H9 (cell line): Measurements from ENCODE around the gene NUCB2. TPM values are rescaled to one million over a fixed set of nuclear protein-coding genes. Genes with fewer than 3 reads are reported as not detected.
A peak's percentile ranks its signal among the peaks of the same experiment; 100 is the strongest.

Experiments used
- DNase-seq: peaks from one replicate; pipeline ENCODE4 v3.0.0-alpha.2; 2017
- H2AFZ ChIP-seq: one replicate; pipeline ENCODE4 v1.6.1; 2013; ENCODE audit warnings: mild to moderate bottlenecking, low read length, control low read depth, moderate library complexity
- H2AK5ac ChIP-seq: 2 replicates; pipeline ENCODE4 v1.6.1; 2013; ENCODE audit warnings: low read length, control low read depth, mixed read lengths; ENCODE audit not compliant: insufficient read length
- H2BK120ac ChIP-seq: one replicate; pipeline ENCODE4 v1.6.1; 2013; ENCODE audit warnings: low read depth, mild to moderate bottlenecking, low read length, control low read depth, inconsistent platforms; ENCODE audit not compliant: poor library complexity, severe bottlenecking
- H2BK12ac ChIP-seq: 2 replicates; pipeline ENCODE4 v1.6.1; 2013; ENCODE audit warnings: low read length, control low read depth, mixed read lengths, low read depth; ENCODE audit not compliant: insufficient read length
- H2BK15ac ChIP-seq: 2 replicates; pipeline ENCODE4 v1.6.1; 2013; ENCODE audit warnings: low read depth, low read length, control low read depth
- H2BK20ac ChIP-seq: one replicate; pipeline ENCODE4 v1.6.1; 2013; ENCODE audit warnings: low read depth, mild to moderate bottlenecking, low read length, control low read depth, inconsistent platforms; ENCODE audit not compliant: poor library complexity, severe bottlenecking
- H2BK5ac ChIP-seq: 2 replicates; pipeline ENCODE4 v1.6.1; 2013; ENCODE audit warnings: low read length, control low read depth, mixed read lengths; ENCODE audit not compliant: insufficient read length
- H3K14ac ChIP-seq: 2 replicates; pipeline ENCODE4 v1.6.1; 2013; ENCODE audit warnings: low read length, control low read depth; ENCODE audit not compliant: insufficient read depth
- H3K18ac ChIP-seq: 2 replicates; pipeline ENCODE4 v1.6.1; 2013; ENCODE audit warnings: low read depth, mild to moderate bottlenecking, mixed read lengths, low read length, control low read depth; ENCODE audit not compliant: insufficient read length
- H3K23ac ChIP-seq: 2 replicates; pipeline ENCODE4 v1.6.1; 2013; ENCODE audit warnings: low read length, control low read depth, mixed read lengths, low read depth; ENCODE audit not compliant: insufficient read length
- H3K23me2 ChIP-seq: 2 replicates; pipeline ENCODE4 v1.6.1; 2013; ENCODE audit warnings: low read depth, mild to moderate bottlenecking, mixed read lengths, low read length, control low read depth; ENCODE audit not compliant: insufficient read length, poor library complexity, severe bottlenecking
- H3K27ac ChIP-seq: 2 replicates; pipeline ENCODE4 v1.5.1; 2013; ENCODE audit warnings: low read length, control low read depth, mixed read lengths, low read depth; ENCODE audit not compliant: insufficient read length
- H3K27me3 ChIP-seq: 2 replicates; pipeline ENCODE4 v1.6.1; 2013; ENCODE audit warnings: low read length, control low read depth, inconsistent platforms; ENCODE audit not compliant: insufficient read depth
- H3K4ac ChIP-seq: 2 replicates; pipeline ENCODE4 v1.6.1; 2013; ENCODE audit warnings: low read depth, mild to moderate bottlenecking, control low read depth, inconsistent platforms, low read length, moderate library complexity
- H3K4me1 ChIP-seq: 2 replicates; pipeline ENCODE4 v1.6.1; 2013; ENCODE audit warnings: low read length, control low read depth, inconsistent platforms; ENCODE audit not compliant: insufficient read depth
- H3K4me2 ChIP-seq: 2 replicates; pipeline ENCODE4 v1.6.1; 2013; ENCODE audit warnings: low read length, control low read depth, mixed read lengths; ENCODE audit not compliant: insufficient read length, insufficient read depth
- H3K56ac ChIP-seq: 2 replicates; pipeline ENCODE4 v1.6.1; 2013; ENCODE audit warnings: low read depth, mild to moderate bottlenecking, mixed read lengths, low read length, control low read depth; ENCODE audit not compliant: insufficient read length
- H3K79me1 ChIP-seq: 2 replicates; pipeline ENCODE4 v1.6.1; 2013; ENCODE audit warnings: low read depth, mild to moderate bottlenecking, moderate library complexity, low read length, control low read depth, inconsistent platforms; ENCODE audit not compliant: insufficient read depth, poor library complexity, severe bottlenecking
- H3K79me2 ChIP-seq: 2 replicates; pipeline ENCODE4 v1.6.1; 2013; ENCODE audit warnings: low read length, control low read depth, inconsistent platforms; ENCODE audit not compliant: insufficient read depth
- H3K9ac ChIP-seq: 2 replicates; pipeline ENCODE4 v1.6.1; 2013; ENCODE audit warnings: low read length, control low read depth, mixed read lengths; ENCODE audit not compliant: insufficient read length; ENCODE audit errors: extremely low read depth
- H3K9me3 ChIP-seq: one replicate; pipeline ENCODE4 v1.6.1; 2013; ENCODE audit warnings: low read depth, low read length, inconsistent platforms; ENCODE audit not compliant: control insufficient read depth
- H3T11ph ChIP-seq: one replicate; pipeline ENCODE4 v1.6.1; 2013; ENCODE audit warnings: mild to moderate bottlenecking, low read length, control low read depth, inconsistent platforms
- H4K20me1 ChIP-seq: one replicate; pipeline ENCODE4 v1.6.1; 2013; ENCODE audit not compliant: control insufficient read depth, insufficient read length, insufficient read depth
- H4K5ac ChIP-seq: 2 replicates; pipeline ENCODE4 v1.6.1; 2013; ENCODE audit warnings: low read depth, mild to moderate bottlenecking, mixed read lengths, low read length, control low read depth; ENCODE audit not compliant: insufficient read length
- H4K8ac ChIP-seq: replicated peaks from 2 replicates; pipeline ENCODE4 v1.6.1; 2013; ENCODE audit warnings: low read length, control low read depth, mixed read lengths, low read depth; ENCODE audit not compliant: insufficient read length
- H4K91ac ChIP-seq: 2 replicates; pipeline ENCODE4 v1.6.1; 2013; ENCODE audit warnings: low read depth, mild to moderate bottlenecking, moderate library complexity, mixed read lengths, low read length, control low read depth; ENCODE audit not compliant: insufficient read length
- H3K27ac Mint-ChIP-seq, 3 experiments: 2 replicates in 2 of 3; 3 replicates in 1 of 3; pipeline ENCODE4 v1.8.0; 2020 to 2021; ENCODE audit warnings: mixed read lengths in 3 of 3, mild to moderate bottlenecking in 1 of 3, moderate library complexity in 1 of 3
- H3K27me3 Mint-ChIP-seq: 2 replicates; pipeline ENCODE4 v1.8.0; 2021; ENCODE audit warnings: low read depth, mild to moderate bottlenecking, moderate library complexity, mixed read lengths
- H3K36me3 Mint-ChIP-seq, 3 experiments: 2 replicates in 2 of 3; 3 replicates in 1 of 3; pipeline ENCODE4 v1.8.0; 2020 to 2021; ENCODE audit warnings: low read depth in 3 of 3, mixed read lengths in 3 of 3; ENCODE audit not compliant: insufficient read depth in 1 of 3
- H3K4me1 Mint-ChIP-seq, 2 experiments: 2 replicates each; pipeline ENCODE4 v1.8.0; 2020; ENCODE audit warnings: mixed read lengths in 2 of 2
- H3K4me3 Mint-ChIP-seq, 2 experiments: 2 replicates in 1 of 2; 3 replicates in 1 of 2; pipeline ENCODE4 v1.8.0; 2020 to 2021; ENCODE audit warnings: mild to moderate bottlenecking in 2 of 2, mixed read lengths in 2 of 2, moderate library complexity in 1 of 2
- H3K9me3 Mint-ChIP-seq, 2 experiments: 2 replicates in 1 of 2; 3 replicates in 1 of 2; pipeline ENCODE4 v1.8.0; 2020; ENCODE audit warnings: mild to moderate bottlenecking in 2 of 2, mixed read lengths in 2 of 2, moderate library complexity in 1 of 2
- WGBS: extraction: QIAGEN DNeasy Blood & Tissue Kit; methylation state at CpG from one replicate; pipeline ENCODE4 v1.1.7; 2013; ENCODE audit warnings: missing lambda C conversion rate, low lambda C conversion rate, mixed read lengths; ENCODE audit not compliant: insufficient read length; ENCODE audit errors: extremely low coverage; 5-methylcytosine and 5-hydroxymethylcytosine counted together
- total RNA-seq: library from RNA; stranded (reverse); gene quantifications from 2 replicates; pipeline ENCODE4 v1.2.1, GENCODE V29; 2021
- TF ChIP-seq, protein P1 (sequence below): fragments of 200-600 bp; sonication (generic); conservative IDR thresholded peaks from 3 replicates; pipeline ENCODE4 v1.8.0; 2021; ENCODE audit warnings: antibody characterized with exemption, mild to moderate bottlenecking

NUCB2 gene
- total RNA-seq, 1 experiment from 2014 or later: 29.1 TPM

DNA sequence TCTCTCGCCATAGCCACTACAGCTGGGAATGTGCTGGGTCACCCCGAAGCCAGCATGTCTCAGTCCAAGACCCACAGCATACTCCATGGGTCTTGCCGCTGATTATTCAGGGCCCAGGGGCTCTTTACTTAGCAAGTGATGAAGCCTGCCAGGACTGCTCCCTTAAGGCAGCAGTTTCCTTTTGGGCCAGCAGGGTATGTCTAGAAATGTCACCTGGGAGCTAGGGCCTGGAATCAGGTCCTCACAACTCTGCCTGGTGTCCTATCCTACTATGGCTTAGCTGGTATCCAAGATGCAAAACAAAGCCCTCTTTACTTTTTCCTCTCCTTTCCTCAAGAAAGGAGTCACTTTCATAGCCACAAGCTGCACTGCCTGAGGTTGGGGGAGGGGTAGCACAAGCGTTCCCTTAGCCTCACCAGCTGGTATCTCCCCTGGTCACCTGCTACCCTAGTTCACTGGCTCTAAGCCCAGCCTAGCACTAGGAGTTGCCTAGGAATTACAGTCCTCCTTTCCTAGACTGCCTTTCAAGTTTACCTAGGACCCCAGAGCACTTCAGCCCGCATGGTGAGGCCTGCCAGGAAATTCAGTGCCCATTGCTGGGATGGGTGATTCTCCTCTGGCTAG is 52.4 kb downstream of the NUCB2 start:
- H3K4me3 Mint-ChIP-seq: no peak overlapping the region

More for the DNA sequence above, 52.4 kb downstream of the NUCB2 start:
- no CpG with 5 or more reads among the region's 5 CpGs for WGBS
- Histone ChIP-seq H3K9ac (no peak overlapping the region), H2AK5ac (no peak overlapping the region), H2BK5ac (no peak overlapping the region), H4K5ac (no peak overlapping the region), H4K20me1 (no peaks in the 10 kb centered on the region), H2BK120ac (no peak overlapping the region), H3K4me2 (no peak overlapping the region), H3K27me3 (no peaks in the 10 kb centered on the region), H2AFZ (no peak overlapping the region), H3K9me3 (no peaks in the 10 kb centered on the region), H2BK12ac (no peak overlapping the region), H3K27ac (no peak overlapping the region), H3K18ac (no peak overlapping the region), H4K8ac (no peak overlapping the region), H3K79me2 (no peaks in the 10 kb centered on the region), H3K4me1 (no peaks in the 10 kb centered on the region), H4K91ac (no peak overlapping the region), H3K79me1 (no peaks in the 10 kb centered on the region), H3T11ph (no peak overlapping the region), H3K23ac (no peak overlapping the region), H2BK20ac (no peak overlapping the region), H3K56ac (no peak overlapping the region), H3K23me2 (no peaks in the 10 kb centered on the region), H2BK15ac (no peak overlapping the region), H3K4ac (no peak overlapping the region), H3K14ac (no peak overlapping the region)
- Mint-ChIP-seq H3K27me3 (no peaks in the 10 kb centered on the region), H3K9me3 (no peaks in the 10 kb centered on the region), H3K4me1 (0 out of 4 replicates have a peak, but pooled peaks cover 0 to 3% of the 10 kb centered on the region in 2 experiments), H3K36me3 (no peaks in the 10 kb centered on the region), H3K27ac (peak overlapping the region in 1 of 3 experiments; percentile 34; a peak in 1 of 7 replicates)
- peak; percentile 49 for DNase-seq
- TF ChIP-seq, protein P1, sequence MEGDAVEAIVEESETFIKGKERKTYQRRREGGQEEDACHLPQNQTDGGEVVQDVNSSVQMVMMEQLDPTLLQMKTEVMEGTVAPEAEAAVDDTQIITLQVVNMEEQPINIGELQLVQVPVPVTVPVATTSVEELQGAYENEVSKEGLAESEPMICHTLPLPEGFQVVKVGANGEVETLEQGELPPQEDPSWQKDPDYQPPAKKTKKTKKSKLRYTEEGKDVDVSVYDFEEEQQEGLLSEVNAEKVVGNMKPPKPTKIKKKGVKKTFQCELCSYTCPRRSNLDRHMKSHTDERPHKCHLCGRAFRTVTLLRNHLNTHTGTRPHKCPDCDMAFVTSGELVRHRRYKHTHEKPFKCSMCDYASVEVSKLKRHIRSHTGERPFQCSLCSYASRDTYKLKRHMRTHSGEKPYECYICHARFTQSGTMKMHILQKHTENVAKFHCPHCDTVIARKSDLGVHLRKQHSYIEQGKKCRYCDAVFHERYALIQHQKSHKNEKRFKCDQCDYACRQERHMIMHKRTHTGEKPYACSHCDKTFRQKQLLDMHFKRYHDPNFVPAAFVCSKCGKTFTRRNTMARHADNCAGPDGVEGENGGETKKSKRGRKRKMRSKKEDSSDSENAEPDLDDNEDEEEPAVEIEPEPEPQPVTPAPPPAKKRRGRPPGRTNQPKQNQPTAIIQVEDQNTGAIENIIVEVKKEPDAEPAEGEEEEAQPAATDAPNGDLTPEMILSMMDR: peak; percentile 53; the same call in 2 of the 3 replicates
